ENCODE measurements around the gene HOXC10. TPM values are rescaled to one million over a fixed set of nuclear protein-coding genes. Genes with fewer than 3 reads are reported as not detected.

HOXC10 gene
- total RNA-seq, 6 donors from 2014 or later: not detected

DNA sequence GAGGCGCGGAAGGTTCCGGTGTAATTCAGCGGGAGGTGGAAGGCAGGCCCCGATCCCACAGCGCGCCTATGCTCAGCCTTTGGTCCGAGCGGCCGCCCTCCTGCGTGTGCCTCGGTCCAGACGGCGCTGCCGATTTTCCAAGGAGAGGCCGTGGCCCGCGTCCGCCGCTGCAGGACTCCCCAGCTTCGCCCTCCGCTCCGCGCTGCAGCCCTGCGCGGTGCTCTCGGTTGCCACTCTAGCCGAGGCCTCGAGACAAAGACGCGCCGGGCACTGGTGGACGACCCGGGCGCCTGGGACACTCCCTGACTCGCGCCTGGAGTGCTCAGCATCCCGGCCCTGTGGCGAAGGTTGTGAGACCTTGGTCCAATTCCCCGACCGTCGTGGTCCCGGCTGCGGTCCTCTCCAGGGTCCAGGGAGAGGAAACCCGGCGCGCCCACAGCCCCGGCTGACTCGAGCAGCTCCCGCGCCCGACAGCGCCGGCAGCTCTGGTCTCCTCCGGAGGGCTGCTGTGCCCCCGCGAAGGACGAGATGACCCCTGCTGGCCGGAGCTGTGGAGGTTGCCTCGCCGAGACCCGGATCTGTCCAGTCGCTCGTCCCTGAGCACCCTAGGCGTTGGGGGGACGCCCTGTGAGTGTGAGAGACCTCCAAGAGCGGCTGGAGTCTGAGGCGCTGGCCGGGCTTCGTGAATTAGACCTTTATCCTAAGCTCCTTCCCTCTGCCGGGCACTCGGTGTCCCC, 23.8 kb upstream of the HOXC10 start:
- H3K36me3 ChIP-seq: no peaks in the 10 kb centered on the region
- peak in 1 of 2 donors; percentile 80 for DNase-seq

DNA sequence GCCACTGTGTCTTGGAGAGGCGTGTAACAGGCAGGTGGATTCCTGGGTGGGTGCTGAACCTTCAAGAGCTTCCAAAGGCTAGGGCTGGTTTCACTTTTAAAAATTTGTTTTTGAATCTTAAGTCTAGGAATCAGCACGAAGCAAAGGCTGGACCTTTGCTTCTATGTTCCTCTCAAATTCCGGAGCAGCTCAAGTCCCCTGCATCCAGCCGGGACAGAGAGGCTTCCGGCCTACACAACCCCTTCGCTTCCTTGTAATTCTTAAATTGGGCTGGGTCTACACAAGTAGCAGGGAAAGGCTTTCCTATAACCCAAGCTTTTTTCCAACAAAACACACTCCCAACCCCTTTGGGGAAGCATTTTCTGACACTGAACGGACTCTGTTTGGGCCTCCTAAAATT, 21.9 kb upstream of the HOXC10 start:
- DNase-seq (no peak), ATAC-seq (ENCODE audit: low FRiP score in 2 of 2) (no peak)
- Histone ChIP-seq H3K36me3 (no peaks in the 10 kb centered on the region), H3K4me1 (peaks cover 0 to 29% (median 12%) of the 10 kb centered on the region in 4 donors), H3K27me3 (peaks cover 0 to 81% (median 46%) of the 10 kb centered on the region in 4 donors), H3K27ac (no peak overlapping the region), H3K4me3 (no peak overlapping the region), H3K9me3 (no peaks in the 10 kb centered on the region)
- TF ChIP-seq EP300 (IDR thresholded peaks at IDR 0.05) (no peak), POLR2AphosphoS5 (IDR thresholded peaks at IDR 0.05) (no peak), POLR2A (IDR thresholded peaks at IDR 0.05) (no peak)
- TF ChIP-seq, protein P1, sequence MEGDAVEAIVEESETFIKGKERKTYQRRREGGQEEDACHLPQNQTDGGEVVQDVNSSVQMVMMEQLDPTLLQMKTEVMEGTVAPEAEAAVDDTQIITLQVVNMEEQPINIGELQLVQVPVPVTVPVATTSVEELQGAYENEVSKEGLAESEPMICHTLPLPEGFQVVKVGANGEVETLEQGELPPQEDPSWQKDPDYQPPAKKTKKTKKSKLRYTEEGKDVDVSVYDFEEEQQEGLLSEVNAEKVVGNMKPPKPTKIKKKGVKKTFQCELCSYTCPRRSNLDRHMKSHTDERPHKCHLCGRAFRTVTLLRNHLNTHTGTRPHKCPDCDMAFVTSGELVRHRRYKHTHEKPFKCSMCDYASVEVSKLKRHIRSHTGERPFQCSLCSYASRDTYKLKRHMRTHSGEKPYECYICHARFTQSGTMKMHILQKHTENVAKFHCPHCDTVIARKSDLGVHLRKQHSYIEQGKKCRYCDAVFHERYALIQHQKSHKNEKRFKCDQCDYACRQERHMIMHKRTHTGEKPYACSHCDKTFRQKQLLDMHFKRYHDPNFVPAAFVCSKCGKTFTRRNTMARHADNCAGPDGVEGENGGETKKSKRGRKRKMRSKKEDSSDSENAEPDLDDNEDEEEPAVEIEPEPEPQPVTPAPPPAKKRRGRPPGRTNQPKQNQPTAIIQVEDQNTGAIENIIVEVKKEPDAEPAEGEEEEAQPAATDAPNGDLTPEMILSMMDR (IDR thresholded peaks at IDR 0.05): no peak
- WGBS, 2 donors: 24 to 30% methylated on average over 7 of the region's 7 CpGs

More for the DNA sequence above, 23.8 kb upstream of the HOXC10 start:
- ATAC-seq (ENCODE audit: low FRiP score in 2 of 2): peak in 1 of 2 donors; percentile 29
- TF ChIP-seq POLR2A (IDR thresholded peaks at IDR 0.05) (no peak), EP300 (IDR thresholded peaks at IDR 0.05) (no peak), POLR2AphosphoS5 (IDR thresholded peaks at IDR 0.05) (no peak)
- TF ChIP-seq, protein P1 (IDR thresholded peaks at IDR 0.05): no peak
- Histone ChIP-seq H3K27me3 (peaks cover 0 to 83% (median 51%) of the 10 kb centered on the region in 4 donors), H3K4me1 (peaks cover 0 to 23% (median 6%) of the 10 kb centered on the region in 4 donors), H3K4me3 (no peak overlapping the region), H3K9me3 (no peaks in the 10 kb centered on the region), H3K27ac (no peak overlapping the region)
- WGBS, 2 donors: 3% methylated on average over 34 of the region's 72 CpGs; no CpG with 5 or more reads in 1 of the 2 donors

DNA sequence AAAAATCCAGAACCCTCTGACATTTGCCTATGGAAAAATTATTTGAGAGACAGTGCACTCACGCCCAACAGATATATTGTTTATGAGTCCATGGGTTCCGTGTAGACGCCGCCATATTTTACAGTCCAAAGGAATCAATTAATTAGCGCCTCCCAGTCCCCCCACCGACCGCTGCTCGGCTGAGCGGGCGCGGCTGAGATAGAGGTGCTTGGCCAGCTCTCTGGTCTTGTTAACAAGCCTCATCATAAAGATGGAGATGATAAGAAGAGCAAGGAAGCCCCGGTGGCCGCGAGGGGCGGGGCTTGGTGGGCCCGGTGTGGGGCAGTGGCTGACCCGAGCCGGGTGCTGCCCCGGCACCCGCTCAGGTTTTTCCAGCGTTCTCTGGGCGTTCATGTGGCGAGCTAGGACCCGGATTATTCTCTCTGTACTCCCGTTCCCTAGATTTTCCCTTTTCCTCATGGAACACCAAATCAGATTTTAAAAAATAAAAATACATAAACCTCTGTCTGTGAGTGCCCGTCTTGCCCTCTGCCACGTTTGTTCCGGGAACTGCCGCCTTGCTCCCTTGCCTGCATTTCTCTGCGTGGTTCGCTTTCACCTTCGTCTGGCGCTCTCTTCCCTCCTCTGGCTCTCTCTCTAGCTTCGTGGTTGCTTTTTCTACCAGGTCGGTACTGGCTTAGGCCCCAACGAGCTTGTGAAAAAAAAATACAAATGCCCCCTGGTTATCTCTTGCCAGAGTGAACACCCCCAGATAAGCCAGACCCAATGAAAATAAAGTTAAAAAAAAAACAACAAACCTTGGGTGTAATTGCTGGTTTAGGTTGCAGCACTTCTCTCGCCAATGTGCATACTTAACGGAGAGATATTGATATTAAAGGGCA, 21.3 kb upstream of the HOXC10 start:
- no peak overlapping the region for H3K4me3 ChIP-seq
- H3K4me1 ChIP-seq: peaks cover 0 to 29% (median 12%) of the 10 kb centered on the region in 4 donors
- no peaks in the 10 kb centered on the region for H3K9me3 ChIP-seq
- H3K27me3 ChIP-seq: peaks cover 0 to 79% (median 43%) of the 10 kb centered on the region in 4 donors
- peak in 1 of 2 donors; percentile 85 for DNase-seq
- ATAC-seq (ENCODE audit: low FRiP score in 2 of 2): no peak
- H3K27ac ChIP-seq: no peak overlapping the region
- H3K36me3 ChIP-seq: no peaks in the 10 kb centered on the region
- WGBS, 2 donors: 10 to 11% methylated on average over 30 to 38 of the region's 38 CpGs
- TF ChIP-seq POLR2A (IDR thresholded peaks at IDR 0.05) (no peak), POLR2AphosphoS5 (IDR thresholded peaks at IDR 0.05) (no peak), EP300 (IDR thresholded peaks at IDR 0.05) (no peak)
- TF ChIP-seq, protein P1 (IDR thresholded peaks at IDR 0.05): no peak

DNA sequence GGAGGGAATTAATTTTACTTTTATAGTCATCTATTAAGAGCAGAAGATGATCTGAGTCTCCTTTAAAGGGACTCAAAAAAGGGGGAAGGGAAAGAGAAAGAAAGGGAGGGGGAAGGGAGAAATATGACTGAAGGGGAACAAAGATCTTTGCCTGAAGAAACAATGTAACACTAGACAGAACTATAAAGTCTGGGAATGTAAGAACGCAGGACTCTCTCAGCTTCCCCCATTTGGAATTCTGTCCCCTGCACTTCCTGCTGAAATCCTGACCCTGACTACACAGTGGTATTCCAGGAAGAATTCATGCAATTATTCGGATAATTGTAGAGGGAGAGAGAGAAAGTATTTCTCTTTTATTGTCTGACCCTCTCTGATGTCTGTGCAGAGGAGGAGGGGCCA, 20.6 kb upstream of the HOXC10 start:
- no peaks in the 10 kb centered on the region for H3K36me3 ChIP-seq
- H3K4me1 ChIP-seq: peaks cover 0 to 29% (median 12%) of the 10 kb centered on the region in 4 donors
- WGBS, 2 donors: 3 to 5% methylated on average over 2 of the region's 2 CpGs
- peaks cover 0 to 79% (median 45%) of the 10 kb centered on the region in 4 donors for H3K27me3 ChIP-seq
- H3K27ac ChIP-seq: no peak overlapping the region
- no peaks in the 10 kb centered on the region for H3K9me3 ChIP-seq
- TF ChIP-seq EP300 (IDR thresholded peaks at IDR 0.05): no peak
- no peak for TF ChIP-seq POLR2A (IDR thresholded peaks at IDR 0.05)
- TF ChIP-seq, protein P1 (IDR thresholded peaks at IDR 0.05): no peak
- TF ChIP-seq POLR2AphosphoS5 (IDR thresholded peaks at IDR 0.05): no peak
- ATAC-seq (ENCODE audit: low FRiP score in 2 of 2) (no peak), DNase-seq (no peak)
- H3K4me3 ChIP-seq: no peak overlapping the region
